OCI-LY7 (cell line): ENCODE data around the gene UBE2L3.

Experiments used
- CTCF ChIP-seq: fragments of 200-600 bp; sonication (generic); conservative IDR thresholded peaks from 2 replicates; pipeline ENCODE4 v1.5.1; 2014; ENCODE audit warnings: mild to moderate bottlenecking, antibody characterized with exemption, low read length, moderate library complexity, mixed read lengths
- EZH2phosphoT487 ChIP-seq: fragments of 200-600 bp; sonication (generic); IDR thresholded peaks from 2 replicates; pipeline ENCODE4 v1.6.1; 2018; ENCODE audit warnings: low read depth, borderline replicate concordance, mild to moderate bottlenecking, mixed run types, antibody characterized with exemption, low read length, moderate library complexity, mixed read lengths

- TF ChIP-seq CTCF (no peak), EZH2phosphoT487 (no peak)
Observed at GRCh38 chr22:21594865-21595452, 27.4 kb downstream of the UBE2L3 start.
